NCI-H526 (cell line): ENCODE data around the gene PHC1.

Source experiments
- DNase-seq, 2 experiments: peaks; one replicate each; lab custom pipeline; 2025; lab: John Stamatoyannopoulos, UW

Gene PHC1

GRCh38 chr12:8950221-8950527 lies 35.9 kb downstream of the PHC1 start:
- no peak for DNase-seq

GRCh38 chr12:8950702-8951478 lies 36.6 kb downstream of the PHC1 start:
- DNase-seq = peak in 1 of 2 experiments; percentile 2

- DNase-seq = no peak
These were observed 37.4 kb downstream of the PHC1 start for GRCh38 chr12:8951744-8952143.

- DNase-seq = no peak
These were observed 39.6 kb downstream of the PHC1 start for GRCh38 chr12:8953773-8954402.

GRCh38 chr12:8956073-8956472 lies 41.8 kb downstream of the PHC1 start:
- no peak for DNase-seq

- no peak for DNase-seq
These were observed 42.5 kb downstream of the PHC1 start for GRCh38 chr12:8956772-8957171.

GRCh38 chr12:8957561-8957960 lies 43.3 kb downstream of the PHC1 start:
- no peak for DNase-seq

- DNase-seq = no peak
These were observed 43.8 kb downstream of the PHC1 start for GRCh38 chr12:8958066-8958465.

- DNase-seq = no peak
These were observed 45.9 kb downstream of the PHC1 start for GRCh38 chr12:8960176-8960575.

- DNase-seq = no peak
These were observed 54.5 kb downstream of the PHC1 start for GRCh38 chr12:8968761-8969160.

- DNase-seq = no peak
These were observed 55.6 kb downstream of the PHC1 start for GRCh38 chr12:8969861-8970411.

- DNase-seq = no peak
These were observed 56.1 kb downstream of the PHC1 start for GRCh38 chr12:8970432-8970831.

- no peak for DNase-seq
These were observed 65.8 kb downstream of the PHC1 start for GRCh38 chr12:8980137-8980536.

GRCh38 chr12:8985213-8985754 lies 71.0 kb downstream of the PHC1 start:
- no peak for DNase-seq

GRCh38 chr12:8987163-8987562 lies 72.9 kb downstream of the PHC1 start:
- no peak for DNase-seq

- no peak for DNase-seq
These were observed 73.4 kb downstream of the PHC1 start for GRCh38 chr12:8987685-8988084.

GRCh38 chr12:8989413-8989812 lies 75.1 kb downstream of the PHC1 start, which contains the start of gene KLRG1:
Gene KLRG1, plus strand, starts transcription at chr12:8989546. Its CDS starts 90 bp downstream, at chr12:8989636.
- DNase-seq = no peak
